HUES6 (cell line): ENCODE results near the gene ARID3B.
"Not testable (repeated sequence)": the region's sequence is repeated elsewhere in the genome, so short reads cannot be mapped to it uniquely, and the experiment has no call there.

Experiments
- H3K27ac ChIP-seq: 2 replicates; pipeline ENCODE4 v1.7.0; 2013; ENCODE audit warnings: low read depth, mild to moderate bottlenecking, low read length, inconsistent platforms
- H3K27me3 ChIP-seq: 2 replicates; pipeline ENCODE4 v1.6.1; 2013; ENCODE audit warnings: low read length; ENCODE audit not compliant: control insufficient read depth, insufficient read depth
- H3K36me3 ChIP-seq: 2 replicates; pipeline ENCODE4 v1.6.1; 2013; ENCODE audit warnings: low read length; ENCODE audit not compliant: control insufficient read depth, insufficient read depth
- H3K4me1 ChIP-seq: 2 replicates; pipeline ENCODE4 v1.6.1; 2013; ENCODE audit warnings: low read length; ENCODE audit not compliant: control insufficient read depth, insufficient read depth
- H3K4me3 ChIP-seq: 2 replicates; pipeline ENCODE4 v1.5.1; 2013; ENCODE audit warnings: low read depth, low read length
- H3K9ac ChIP-seq: one replicate; pipeline ENCODE4 v1.6.1; 2013; ENCODE audit warnings: mild to moderate bottlenecking, low read length
- H3K9me3 ChIP-seq: 2 replicates; pipeline ENCODE4 v1.6.1; 2013; ENCODE audit warnings: low read depth, low read length; ENCODE audit not compliant: control insufficient read depth, insufficient read depth

Gene ARID3B

DNA sequence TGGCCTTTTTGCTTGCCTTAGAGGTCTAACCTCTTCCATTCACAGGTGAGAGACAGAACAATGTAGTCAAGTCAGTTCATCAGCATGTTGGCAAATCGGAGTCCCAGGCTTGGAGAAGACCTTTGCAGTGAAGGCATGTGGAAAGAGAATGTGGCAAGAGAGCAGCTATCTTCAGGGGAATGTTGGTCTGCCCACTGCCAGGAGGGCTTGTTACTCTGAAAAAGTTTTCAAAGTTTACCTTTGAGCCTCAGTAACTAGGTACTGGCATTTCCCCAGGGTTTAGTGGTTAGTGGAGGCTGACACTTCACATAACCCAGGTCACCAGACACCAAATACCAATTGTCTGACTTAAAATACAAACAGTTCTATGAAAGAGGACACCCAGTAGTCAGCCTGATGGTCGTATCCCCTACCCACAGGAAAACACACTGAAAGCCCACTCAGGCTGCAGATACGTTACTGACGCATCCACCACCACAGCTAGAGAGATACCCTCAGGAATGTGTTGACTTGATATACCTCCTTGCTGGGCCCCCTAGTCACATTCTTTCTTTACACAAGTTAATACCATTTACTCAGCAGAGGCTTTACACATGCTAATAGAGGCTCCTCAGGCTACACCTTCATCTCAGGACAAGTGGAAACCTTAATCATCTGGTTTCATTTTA lies 9.7 kb upstream of the ARID3B start:
- Histone ChIP-seq H3K4me3 (peak overlapping the region; percentile 24), H3K27ac (peak overlapping the region; percentile 82), H3K9ac (peak overlapping the region; percentile 61)

DNA sequence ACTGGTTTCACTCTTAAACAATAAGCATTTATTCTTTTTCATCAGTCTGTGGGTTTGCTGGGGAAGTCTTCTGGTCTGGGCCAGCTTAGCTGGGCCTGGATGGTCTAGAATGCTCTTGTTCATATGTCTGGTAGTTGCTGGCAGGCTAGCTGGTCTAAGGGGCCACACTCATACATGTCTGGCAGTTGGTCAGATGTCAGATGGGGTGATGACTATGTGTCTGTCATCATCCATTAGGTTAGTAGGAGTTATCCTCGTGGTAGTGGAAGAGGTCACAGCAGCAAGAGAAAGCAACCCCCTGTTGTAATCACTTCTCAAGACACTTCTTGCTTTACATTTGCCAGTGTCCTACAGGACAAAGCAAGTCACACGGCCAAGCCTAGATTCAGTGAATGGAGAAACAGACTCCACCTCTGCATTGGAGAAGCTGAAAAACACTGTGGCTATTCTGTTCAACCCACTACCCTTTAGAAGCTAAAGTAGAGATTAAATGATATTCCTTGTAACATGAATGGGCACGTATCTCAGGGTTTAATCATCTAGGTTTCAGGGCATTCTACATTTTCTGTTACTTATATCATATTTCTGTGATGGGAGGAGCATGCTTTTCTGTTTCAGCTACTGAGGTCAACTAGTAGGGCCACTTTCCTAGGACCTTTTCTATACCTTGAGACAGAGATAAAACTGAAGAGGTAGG lies 5.5 kb upstream of the ARID3B start:
- peaks cover 29% of the 10 kb centered on the region for H3K4me1 ChIP-seq
- H3K9me3 ChIP-seq = no peaks in the 10 kb centered on the region
- no peak overlapping the region for H3K4me3 ChIP-seq
- no peak overlapping the region for H3K9ac ChIP-seq
- H3K27ac ChIP-seq = no peak overlapping the region
- no peaks in the 10 kb centered on the region for H3K27me3 ChIP-seq
- H3K36me3 ChIP-seq = no peaks in the 10 kb centered on the region

More for the DNA sequence above, 9.7 kb upstream of the ARID3B start:
- Histone ChIP-seq H3K36me3 (no peaks in the 10 kb centered on the region), H3K9me3 (no peaks in the 10 kb centered on the region), H3K4me1 (peaks cover 33% of the 10 kb centered on the region), H3K27me3 (no peaks in the 10 kb centered on the region)

DNA sequence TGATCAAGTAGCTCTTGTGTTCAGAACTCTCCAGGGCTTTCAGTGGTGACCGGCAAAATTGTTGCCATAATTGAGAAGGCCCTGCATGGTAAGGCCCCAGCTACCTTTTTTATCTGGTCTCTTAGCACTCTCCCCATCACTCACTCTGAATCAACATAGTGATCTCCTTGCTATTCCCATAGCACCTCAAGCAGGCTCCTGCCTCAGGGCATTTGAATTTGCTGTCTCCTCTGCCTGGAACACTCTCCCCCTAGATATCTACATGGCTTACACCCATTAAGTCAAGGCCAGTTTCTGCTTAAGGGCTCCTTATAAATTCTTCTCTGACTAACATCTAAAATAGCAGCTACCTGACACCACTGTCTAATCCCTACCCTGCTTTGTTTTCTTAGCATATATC lies 3.3 kb upstream of the ARID3B start:
- H3K4me1 ChIP-seq = peaks cover 17% of the 10 kb centered on the region
- H3K9me3 ChIP-seq = no peaks in the 10 kb centered on the region
- H3K36me3 ChIP-seq = no peaks in the 10 kb centered on the region
- no peak overlapping the region for H3K27ac ChIP-seq
- H3K9ac ChIP-seq = no peak overlapping the region
- no peaks in the 10 kb centered on the region for H3K27me3 ChIP-seq
- no peak overlapping the region for H3K4me3 ChIP-seq

DNA sequence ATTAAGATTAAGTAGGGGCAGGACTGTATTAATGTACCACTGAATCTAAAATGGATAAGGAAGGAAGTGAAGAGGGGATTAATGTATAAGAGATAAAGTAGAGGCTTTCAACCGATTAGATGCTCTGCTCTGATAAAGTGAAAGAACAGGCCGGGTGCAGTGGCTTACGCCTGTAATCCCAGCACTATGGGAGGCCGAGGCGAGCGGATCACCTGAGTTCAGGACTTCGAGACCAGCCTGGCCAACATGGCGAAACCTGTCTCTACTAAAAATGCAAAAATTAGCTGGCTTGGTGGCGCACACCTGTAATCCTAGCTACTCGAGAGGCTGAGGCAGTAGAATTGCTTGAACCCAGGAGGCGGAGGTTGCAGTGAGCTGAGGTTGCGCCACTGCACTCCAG lies 1.5 kb upstream of the ARID3B start:
- H3K9me3 ChIP-seq, H3K27ac ChIP-seq, H3K9ac ChIP-seq, H3K36me3 ChIP-seq, H3K27me3 ChIP-seq: not testable (repeated sequence)
- H3K4me1 ChIP-seq = peaks cover 25% of the 10 kb centered on the region
- H3K4me3 ChIP-seq = peak overlapping the region; percentile 89

DNA sequence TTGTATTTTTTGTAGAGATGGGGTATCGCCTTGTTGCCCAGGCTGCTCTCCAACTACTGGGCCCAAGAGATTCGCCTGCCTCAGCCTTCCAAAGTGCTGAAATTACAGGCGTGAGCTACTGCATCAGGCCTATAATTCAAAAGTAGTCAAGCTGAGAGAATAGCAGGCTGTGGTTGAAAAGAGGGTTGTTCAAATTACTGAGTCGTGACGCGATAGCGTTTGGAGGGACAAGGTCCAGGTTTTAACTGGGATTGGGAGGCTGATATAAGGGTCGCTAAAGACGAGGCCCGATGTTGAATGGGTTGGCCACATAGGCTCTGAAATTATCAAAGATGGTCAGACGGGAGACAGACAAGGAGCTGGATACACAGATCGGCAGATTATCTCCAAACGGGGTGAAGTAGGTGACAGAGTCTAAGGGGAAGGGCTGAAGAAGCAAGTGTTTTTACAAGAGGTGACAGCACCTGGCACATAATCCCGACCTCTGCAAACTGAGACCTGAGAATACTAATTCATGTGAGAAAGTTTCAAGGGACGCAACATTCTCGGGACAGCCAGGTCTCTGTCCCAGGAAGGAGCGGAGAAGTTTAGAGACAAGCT lies 759 bp upstream of the ARID3B start:
- Histone ChIP-seq H3K9ac (peak overlapping the region; percentile 88), H3K9me3 (no peaks in the 10 kb centered on the region), H3K27me3 (no peaks in the 10 kb centered on the region), H3K4me3 (peak overlapping the region; percentile 89), H3K36me3 (peaks cover 11% of the 10 kb centered on the region), H3K27ac (peak overlapping the region; percentile 54; the same call in 1 of the 2 replicates), H3K4me1 (peaks cover 24% of the 10 kb centered on the region)

DNA sequence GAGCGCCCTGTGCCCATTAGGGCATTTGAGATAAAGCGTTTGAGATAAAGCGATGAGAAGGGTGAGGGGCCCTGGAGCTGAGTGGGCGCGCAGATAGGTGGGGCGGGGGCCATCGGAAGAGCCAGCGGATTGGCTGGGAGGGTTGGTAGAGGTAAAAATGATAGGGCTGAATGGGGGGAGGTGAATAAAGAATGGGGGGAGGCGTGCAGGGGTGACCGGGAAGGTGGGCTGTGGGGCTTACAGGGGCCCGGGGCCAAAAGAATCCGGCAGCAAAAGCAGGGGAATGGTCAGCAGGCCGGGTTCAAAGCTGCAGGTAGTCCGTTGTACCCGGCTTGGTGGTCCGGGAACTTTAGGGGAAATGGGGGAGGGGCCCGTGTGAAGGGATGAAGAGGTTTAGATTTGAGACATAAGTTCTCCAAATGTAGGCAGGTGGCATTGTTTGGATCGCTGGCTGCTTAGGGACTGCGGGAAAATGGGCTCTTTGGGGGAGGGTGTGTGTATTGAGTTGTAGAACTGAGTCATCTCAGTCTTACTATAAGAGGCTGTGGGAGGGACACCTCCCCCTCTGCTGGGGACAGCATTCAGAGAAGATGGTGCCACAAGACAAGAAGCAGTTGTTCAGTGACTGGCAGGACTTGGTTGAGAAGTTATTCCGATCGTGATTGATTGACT lies 610 bp downstream of the ARID3B start:
- H3K9me3 ChIP-seq = no peaks in the 10 kb centered on the region
- no peaks in the 10 kb centered on the region for H3K27me3 ChIP-seq
- peak overlapping the region; percentile 96 for H3K27ac ChIP-seq

DNA sequence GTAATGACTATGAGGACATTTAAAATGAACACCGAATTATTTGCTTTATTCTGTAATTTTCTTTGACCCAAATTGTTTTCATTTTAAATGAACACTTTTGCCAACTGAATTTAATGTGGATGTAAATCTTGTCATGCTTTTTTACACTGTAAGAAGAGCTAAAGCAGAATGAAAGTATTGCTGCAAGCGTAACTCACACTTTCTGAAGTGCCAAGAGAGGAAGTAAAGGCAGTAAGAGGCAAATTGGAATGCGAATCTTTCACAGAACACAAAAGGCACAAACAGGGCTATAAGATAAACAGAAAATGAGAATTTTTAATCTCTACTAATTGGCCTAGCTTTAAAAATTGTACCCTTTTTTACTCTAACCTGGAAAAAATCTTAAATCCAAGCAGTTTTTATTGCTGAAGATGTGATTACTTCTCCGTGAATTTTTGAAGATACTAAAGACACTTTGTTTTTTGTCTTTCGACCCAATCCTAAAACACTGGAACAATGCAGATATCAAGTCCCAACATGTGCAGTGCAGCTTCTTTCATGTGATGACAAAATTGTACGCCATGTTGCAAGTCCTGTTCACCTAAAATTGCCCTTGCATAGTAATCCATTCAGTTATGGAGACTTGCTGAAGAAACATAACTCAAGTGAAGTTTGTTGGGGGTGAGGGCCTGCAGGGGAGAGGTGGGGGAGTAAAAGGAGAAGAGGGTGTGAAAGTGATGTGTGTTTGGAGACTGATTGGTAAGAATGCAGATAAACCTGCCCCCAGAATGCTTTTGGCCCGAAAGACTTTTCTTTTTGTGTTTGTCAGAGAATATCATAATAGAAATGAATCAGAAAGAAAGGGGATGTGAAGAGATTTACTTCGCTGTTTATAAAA lies 1.4 kb downstream of the ARID3B start:
- H3K36me3 ChIP-seq = peaks cover 28% of the 10 kb centered on the region
- peak overlapping the region; percentile 95 for H3K4me3 ChIP-seq
- H3K27ac ChIP-seq = peak overlapping the region; percentile 96; the same call in 1 of the 2 replicates
- peak overlapping the region; percentile 95 for H3K9ac ChIP-seq
- H3K27me3 ChIP-seq = no peaks in the 10 kb centered on the region
- H3K9me3 ChIP-seq = no peaks in the 10 kb centered on the region
- peaks cover 29% of the 10 kb centered on the region for H3K4me1 ChIP-seq

More for the DNA sequence above, 610 bp downstream of the ARID3B start:
- Histone ChIP-seq H3K4me3 (peak overlapping the region; percentile 95), H3K9ac (peak overlapping the region; percentile 95), H3K36me3 (peaks cover 25% of the 10 kb centered on the region), H3K4me1 (peaks cover 28% of the 10 kb centered on the region)

DNA sequence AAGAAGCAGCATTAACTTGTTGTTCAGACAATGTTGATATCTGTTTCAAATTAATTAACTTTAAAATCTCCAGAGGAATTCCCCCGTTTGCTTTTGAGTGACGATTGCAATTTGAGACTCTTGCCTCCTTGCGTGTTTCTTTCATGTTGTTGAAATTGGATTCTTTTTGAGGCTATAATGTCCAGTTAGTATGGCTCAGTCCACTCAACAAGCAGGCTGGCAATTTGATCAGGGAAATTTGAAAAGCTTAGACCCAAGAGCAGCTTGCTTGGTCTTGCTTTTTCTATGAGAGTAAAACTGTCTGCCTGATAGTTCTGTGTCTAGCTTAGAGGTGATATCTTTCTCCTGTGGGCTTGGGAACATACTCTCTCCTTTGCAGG lies 2.0 kb downstream of the ARID3B start:
- peak overlapping the region; percentile 31 for H3K9ac ChIP-seq

DNA sequence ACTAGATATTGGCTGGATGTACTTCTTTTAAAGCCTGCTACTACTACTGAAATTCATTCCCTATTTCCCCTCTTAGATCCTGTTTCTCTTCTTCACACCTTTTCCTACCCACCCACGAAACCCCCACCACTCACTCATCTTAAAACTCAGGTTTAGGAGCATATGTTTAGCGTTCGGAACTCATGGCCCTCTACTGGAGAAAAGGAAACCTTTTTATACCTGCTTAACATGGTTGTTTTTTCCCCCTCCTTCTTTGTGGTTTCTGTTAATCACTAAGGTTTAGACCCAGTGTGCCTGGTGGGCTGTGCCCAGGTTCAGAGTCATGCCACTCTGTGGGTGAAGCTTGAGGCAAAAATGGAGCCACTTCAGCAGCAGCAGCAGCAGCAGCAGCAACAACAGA lies 2.6 kb downstream of the ARID3B start:
- Histone ChIP-seq H3K27me3 (no peaks in the 10 kb centered on the region), H3K27ac (no peak overlapping the region), H3K4me1 (peaks cover 27% of the 10 kb centered on the region), H3K36me3 (peaks cover 40% of the 10 kb centered on the region), H3K4me3 (peak overlapping the region; percentile 95), H3K9me3 (no peaks in the 10 kb centered on the region), H3K9ac (peak overlapping the region; percentile 31)

More for the DNA sequence above, 2.0 kb downstream of the ARID3B start:
- no peak overlapping the region for H3K27ac ChIP-seq
- peak overlapping the region; percentile 95 for H3K4me3 ChIP-seq
- H3K9me3 ChIP-seq = no peaks in the 10 kb centered on the region
- peaks cover 35% of the 10 kb centered on the region for H3K36me3 ChIP-seq
- peaks cover 25% of the 10 kb centered on the region for H3K4me1 ChIP-seq
- no peaks in the 10 kb centered on the region for H3K27me3 ChIP-seq

DNA sequence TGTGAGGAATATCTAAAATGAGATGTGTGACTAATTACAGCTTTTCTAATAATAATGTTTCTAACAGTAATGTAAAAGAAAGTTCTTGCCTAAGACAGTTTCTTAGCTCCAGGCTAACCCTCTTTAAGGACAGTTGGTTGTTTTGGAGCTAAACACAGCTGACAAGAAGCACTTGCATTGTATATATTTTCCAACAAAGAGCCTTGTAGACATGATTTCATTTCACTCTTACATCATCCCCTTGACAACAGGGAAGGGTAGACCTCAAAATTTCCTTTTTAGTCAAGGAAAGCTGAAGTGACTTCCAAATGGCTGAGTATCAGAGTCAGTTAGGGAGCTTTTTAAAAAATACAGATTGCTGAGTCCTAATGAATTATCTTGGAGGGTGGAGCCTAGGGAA lies 4.1 kb downstream of the ARID3B start:
- H3K4me1 ChIP-seq = peaks cover 30% of the 10 kb centered on the region
- no peak overlapping the region for H3K27ac ChIP-seq

More for the DNA sequence above, 4.1 kb downstream of the ARID3B start:
- no peak overlapping the region for H3K4me3 ChIP-seq
- H3K27me3 ChIP-seq = no peaks in the 10 kb centered on the region
- H3K36me3 ChIP-seq = peaks cover 53% of the 10 kb centered on the region
- H3K9me3 ChIP-seq = no peaks in the 10 kb centered on the region
- no peak overlapping the region for H3K9ac ChIP-seq
